ENCODE results near the gene RDM1.

DNA sequence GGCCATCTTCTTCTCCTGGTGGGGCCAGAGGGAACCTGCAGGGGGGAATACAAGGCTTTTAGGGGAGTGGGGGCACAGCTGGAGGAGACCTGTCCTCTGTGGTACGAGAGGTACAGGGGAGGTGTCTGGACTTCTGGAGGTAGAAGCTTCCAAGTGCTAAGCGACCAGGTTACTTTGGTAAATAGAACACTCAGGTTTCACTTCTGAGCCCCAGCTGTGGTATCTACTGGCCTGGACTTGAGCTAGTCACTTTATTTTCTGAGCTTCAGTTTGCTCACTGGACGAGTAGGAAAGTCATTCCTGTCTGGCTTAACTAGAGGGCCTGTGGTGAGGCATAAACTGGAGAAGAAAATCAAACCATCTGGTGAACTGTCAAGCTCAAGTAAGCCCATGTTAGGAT lies 61.8 kb downstream of the RDM1 start, which contains the start of gene HEATR9:
- TF ChIP-seq, protein P1, sequence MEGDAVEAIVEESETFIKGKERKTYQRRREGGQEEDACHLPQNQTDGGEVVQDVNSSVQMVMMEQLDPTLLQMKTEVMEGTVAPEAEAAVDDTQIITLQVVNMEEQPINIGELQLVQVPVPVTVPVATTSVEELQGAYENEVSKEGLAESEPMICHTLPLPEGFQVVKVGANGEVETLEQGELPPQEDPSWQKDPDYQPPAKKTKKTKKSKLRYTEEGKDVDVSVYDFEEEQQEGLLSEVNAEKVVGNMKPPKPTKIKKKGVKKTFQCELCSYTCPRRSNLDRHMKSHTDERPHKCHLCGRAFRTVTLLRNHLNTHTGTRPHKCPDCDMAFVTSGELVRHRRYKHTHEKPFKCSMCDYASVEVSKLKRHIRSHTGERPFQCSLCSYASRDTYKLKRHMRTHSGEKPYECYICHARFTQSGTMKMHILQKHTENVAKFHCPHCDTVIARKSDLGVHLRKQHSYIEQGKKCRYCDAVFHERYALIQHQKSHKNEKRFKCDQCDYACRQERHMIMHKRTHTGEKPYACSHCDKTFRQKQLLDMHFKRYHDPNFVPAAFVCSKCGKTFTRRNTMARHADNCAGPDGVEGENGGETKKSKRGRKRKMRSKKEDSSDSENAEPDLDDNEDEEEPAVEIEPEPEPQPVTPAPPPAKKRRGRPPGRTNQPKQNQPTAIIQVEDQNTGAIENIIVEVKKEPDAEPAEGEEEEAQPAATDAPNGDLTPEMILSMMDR (IDR thresholded peaks at IDR 0.05; ENCODE audit: insufficient read depth, low read length, poor library complexity, severe bottlenecking): no peak
- TF ChIP-seq EZH2phosphoT487 (conservative IDR thresholded peaks at IDR 0.05; ENCODE audit: low read length): no peak

Measured in SU-DHL-6 (cell line).